Stimulated activated CD4-positive, alpha-beta T cell treated with anti-CD3 and anti-CD28 coated beads, Interleukin-1b, Interleukin-23, amount 100 ng/mL, for 48 hours (primary cell): ENCODE results near the gene ULK3.

Source experiments
- DNase-seq: peaks from one replicate; pipeline ENCODE4 v3.0.0-alpha.2; 2020

The ULK3 gene

DNA sequence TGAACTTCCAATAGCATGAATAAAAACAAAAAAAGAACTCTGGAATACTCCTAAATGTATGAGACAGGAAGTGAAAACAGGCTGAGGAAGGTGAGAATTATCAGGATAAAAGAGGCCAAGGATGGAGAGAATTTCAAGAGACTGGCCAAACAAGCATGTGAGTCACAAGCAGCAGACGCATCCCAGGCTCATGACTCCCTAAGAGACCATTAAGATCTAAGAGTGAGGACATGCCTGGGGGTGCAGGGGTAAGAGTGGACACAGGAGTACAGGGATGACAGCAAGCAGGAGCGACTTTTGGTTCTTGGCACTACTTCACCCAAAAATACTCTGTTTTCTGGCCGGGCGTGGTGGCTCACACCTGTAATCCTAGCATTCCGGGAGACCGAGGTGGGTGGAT lies 23.1 kb upstream of the ULK3 start:
- DNase-seq: no peak

DNA sequence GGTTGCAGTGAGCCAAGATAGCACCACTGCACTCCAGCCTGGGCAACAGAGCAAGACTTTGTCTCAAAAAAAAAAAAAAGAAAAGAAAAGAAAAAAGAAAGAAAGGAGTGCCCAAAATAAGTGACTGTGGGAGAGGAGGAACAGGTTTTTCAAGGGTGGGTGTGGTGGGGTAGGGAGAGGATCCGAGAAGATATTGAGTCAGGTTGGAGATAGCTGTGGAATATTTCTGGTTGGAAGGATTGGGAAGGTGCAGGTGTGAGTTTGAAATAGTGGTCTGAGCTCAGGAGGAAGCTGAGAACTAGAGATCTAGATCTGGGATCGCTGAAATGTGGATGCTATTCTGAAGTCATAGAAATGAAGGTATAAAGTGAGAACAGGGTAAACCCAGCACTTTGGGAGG lies 22.4 kb upstream of the ULK3 start:
- DNase-seq: no peak

DNA sequence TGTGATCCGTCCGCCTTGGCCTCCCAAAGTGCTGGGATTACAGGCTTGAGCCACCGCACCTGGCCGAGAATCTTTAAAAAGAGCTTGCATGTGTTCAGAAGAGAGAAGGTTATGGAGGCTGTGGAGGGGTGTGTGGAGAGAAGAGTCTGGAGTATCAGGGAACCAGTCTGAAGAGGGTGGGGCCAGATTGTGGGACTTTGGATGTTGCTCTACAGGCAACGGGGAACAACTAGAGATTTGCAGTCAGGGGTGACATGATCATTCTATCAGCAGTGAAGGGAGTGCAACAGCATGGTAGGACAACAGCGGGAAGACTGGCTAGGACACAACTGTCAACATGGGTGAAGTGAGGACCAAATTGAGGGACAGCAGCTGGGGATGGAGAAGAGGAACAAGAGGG lies 21.3 kb upstream of the ULK3 start:
- no peak for DNase-seq

DNA sequence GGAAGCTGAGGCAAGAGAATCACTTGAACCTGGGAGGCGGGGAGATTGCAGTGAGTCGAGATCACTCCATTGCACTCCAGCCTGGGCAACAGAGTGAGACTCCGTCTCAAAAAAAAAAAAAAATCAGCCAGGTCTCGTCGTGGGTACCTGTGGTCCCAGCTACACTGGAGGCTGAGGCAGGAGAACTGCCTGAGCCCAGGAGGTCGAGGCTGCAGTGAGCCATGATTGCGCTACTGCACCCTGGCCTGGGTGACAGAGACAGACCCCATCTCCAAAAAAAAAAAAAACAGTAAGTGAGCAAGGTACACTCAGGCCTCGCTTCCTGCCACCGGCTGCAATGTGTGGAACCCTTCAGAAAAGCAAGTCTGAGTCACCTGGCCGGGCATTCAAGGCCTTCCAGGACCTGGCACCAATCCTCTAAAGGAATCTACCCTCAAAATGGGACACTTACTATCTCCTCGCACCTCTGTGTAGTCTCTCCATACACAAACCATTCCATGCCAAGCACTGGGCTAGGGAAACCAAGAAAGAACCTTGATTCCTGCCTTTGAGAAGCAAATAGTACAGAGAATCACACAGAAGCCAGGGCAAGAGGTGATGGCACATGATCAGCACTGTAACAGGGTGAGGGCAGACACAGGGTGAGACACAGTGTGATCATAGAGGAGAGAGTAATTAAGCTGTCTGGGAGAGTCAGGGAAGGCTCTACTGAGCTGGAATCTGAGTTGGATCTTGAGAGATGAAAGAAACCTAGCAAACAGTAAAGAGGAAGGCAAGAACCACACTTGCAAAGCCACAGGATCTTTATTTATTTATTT lies 20.5 kb upstream of the ULK3 start:
- DNase-seq: no peak

DNA sequence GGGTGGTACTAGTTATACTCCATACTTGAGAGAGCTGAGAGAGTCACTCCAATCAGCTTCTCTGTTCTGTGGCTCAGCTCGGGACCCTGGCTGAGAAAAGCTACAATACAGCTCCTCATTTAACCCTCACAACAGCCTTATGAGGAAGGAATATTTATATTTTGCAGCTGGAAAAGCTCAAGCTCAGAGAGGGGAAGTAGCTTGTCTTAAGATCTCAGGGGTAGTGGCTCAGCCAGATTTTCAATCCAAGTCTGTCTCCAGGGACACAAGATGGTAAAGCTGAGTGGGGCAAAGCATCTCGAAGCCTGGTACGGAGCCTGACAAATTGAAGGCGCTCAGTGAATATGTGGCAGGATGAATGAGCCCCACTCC lies 15.4 kb upstream of the ULK3 start:
- no peak for DNase-seq

DNA sequence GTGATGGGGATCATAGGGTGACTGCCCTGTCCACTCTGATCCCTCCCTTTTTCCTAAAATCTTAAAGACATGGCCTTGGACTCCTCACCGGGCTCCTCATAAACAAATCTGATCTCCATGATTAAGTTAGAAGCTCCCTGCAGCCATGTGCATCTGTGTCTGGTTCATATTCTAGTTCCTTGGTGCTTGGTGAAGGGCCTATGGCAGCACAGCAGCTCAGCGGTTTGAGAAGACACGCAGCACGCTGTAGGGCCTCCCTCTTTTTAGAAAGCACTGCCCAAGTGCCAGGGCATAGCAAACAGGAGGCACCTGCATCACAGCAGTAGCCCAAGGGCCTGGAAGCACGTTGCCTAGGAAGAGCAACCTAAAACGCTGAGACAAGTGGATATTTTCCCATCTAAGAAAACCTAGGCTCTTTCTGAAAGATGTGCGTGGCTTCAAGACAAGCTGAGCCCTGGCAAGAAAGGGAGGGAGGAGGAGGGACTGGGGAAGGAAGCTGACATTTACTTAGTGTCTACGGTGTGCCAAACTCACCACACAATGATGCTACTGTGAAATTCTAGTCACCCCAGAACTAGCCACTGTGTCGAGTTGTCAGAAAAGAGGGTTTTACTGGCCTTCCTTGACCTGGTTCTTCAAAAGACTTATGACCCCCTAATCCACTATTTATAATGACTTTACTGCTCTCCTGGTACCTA lies 14.9 kb upstream of the ULK3 start:
- no peak for DNase-seq

DNA sequence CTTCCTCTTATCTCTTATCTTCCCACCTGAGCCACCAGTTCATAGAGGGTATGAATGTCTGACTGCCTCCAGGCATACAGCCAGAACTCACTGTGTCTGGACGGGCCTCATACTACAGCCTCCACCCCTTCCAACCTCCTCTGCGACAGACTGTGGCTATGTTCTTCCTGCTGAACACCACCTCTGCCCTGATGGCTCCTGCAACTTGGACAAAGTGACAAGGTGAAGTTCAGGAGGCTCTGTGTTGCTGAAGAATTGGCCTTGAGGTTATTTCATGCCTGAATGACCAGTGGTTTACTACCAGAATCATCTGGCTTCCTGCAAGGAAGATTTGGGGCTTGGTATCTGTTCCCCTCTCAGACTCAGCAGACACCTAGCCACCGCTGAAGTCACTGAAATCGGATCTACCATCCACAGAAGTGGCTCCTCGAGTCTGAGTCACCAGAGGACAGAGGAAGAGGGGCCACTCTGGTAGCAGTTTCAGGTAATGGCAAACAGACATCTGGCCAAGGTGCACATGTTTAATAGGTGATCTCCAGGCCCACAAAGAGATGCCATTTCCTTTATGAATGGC lies 14.2 kb upstream of the ULK3 start:
- no peak for DNase-seq

DNA sequence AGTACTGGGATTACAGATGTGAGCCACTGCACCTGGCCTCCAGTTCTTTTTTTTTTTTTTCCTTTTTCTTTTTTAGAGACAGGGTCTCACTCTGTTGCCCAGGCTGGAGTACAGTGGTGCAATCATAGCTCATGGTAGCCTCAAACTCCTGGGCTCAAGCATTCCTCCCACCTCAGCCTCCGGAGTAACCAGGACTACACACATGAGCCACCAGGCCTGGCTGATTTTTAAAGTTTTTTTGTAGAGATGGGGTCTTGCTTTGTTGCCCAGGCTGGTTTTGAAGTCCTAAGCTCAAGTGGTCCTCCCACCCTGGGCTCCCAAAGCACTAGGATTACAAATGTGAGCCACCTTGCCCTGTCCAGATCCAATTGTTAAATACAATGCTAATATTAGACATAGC lies 13.6 kb upstream of the ULK3 start:
- DNase-seq: no peak

DNA sequence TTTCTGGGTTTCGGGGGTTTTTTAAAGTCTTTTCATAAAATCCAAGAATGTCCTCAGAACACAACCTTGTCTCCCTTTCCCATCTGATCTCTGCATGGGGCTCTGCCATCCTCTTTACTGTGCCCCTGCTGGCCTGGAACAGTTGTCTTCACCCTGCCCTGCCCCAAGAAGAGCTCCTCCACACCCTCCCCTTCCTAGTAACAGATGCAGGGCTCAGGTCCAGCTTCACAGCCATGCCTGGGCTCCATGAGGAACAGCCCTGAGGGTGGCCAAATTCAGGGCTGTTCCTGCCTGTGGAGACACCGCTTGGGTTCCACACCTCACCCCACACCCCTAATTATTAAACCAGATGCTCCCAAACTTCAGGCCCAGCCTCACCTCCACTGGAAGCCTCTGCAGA lies 12.9 kb upstream of the ULK3 start:
- DNase-seq: no peak

DNA sequence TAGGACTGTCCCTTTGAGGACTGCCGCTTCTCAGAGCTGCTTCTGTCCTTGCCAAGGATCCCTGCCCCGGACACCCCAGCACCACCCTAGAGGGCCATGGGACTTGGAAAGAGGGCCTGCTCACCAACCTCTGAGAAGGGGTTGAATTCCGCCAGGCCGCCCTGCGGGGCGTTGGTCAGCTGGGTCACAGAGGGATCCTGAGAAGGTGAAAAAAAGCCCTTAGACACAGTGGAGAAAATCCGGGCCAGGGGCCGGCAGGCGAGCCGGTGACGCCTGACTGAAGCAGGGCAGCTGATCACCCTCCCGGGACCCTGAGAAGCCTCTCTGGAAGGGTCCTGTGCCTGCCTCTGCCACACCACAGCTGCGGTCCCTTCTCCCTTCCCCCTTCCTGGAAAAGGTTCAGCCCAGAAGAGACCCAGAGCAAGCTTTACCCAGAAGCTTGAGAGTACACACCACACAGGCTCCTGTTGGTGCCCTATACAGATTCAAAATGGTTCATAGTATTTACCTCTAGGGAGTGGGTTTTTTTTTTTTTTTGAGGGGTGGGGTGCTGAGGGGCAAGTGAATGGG lies 11.6 kb upstream of the ULK3 start:
- DNase-seq: no peak

DNA sequence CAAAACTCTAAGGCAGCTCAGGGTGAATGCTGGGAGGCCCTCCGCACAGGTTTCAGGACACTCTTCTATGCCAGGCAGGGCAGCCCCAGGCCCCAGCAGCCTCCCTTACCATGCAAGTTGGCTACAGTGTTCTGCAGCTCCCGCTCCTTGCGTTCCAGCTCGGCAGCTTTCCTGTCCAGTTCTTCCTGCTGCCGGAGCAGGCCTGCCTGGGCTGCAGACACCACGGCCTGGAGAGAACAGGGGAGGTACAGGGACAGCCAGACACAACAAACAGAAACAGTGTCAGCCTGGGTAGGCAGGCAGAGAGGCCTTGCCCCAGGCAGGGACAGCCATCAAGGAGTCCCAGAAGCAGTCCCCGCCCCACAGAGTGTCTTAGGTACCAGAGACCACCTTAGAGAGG lies 9.0 kb upstream of the ULK3 start:
- DNase-seq: no peak

DNA sequence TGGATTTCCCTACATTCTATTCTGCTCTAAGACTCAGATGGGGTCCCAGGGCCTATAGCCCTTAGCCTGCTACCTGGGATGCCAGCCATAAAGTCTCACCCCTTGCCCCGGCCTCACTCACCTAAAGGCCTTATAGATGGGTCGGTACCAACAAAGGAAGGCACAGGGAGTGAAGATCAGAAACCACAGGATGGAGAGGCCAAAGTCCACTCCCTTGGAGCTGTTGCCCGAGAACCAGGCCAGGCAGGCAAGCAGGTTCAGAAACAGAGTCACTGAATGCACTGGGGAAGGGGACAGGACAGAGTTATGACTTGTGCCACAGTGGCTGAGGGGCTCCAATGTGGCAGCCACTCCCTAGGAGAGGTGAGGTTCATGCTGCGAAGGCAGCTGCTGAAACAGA lies 7.4 kb upstream of the ULK3 start:
- no peak for DNase-seq

DNA sequence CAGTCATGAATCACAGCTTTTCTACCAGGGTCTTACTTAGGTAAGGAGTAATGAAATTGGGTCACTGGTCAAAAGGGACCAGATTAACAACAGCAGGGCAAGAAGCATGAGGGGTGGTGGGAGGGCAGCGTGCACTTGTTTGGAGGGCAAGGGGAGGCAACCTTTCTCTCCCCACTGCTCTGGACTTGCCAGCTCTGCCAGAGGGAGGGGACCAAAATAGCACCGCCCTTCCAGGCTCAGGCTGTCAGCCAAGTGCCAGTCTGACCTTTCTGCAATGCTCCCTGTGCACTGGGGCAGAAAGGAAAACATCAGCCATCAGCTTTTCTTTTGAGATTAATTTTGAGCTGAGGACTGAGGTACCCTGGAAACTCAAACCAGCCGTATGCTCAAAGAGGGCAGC lies 4.5 kb upstream of the ULK3 start:
- DNase-seq: no peak

DNA sequence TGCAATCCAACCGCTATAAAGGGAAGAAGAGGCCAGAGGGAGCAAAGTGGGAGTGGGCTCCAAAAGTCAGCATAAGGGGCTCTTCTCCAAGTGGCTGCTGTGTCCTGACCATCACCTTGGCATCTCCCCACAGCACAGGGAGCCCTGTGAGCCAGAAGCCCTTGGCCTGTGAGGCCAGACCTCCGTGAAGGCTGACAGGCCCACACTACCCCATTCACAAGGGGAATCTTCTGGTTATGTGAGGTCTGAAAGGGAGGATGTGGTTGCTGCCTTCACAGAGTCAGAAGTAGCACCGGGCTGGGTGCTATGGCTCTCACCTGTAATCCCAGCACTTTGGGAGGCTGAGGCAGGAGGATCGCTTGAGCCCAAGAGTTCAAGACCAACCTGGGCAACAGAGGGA lies 2.6 kb upstream of the ULK3 start:
- DNase-seq: no peak

DNA sequence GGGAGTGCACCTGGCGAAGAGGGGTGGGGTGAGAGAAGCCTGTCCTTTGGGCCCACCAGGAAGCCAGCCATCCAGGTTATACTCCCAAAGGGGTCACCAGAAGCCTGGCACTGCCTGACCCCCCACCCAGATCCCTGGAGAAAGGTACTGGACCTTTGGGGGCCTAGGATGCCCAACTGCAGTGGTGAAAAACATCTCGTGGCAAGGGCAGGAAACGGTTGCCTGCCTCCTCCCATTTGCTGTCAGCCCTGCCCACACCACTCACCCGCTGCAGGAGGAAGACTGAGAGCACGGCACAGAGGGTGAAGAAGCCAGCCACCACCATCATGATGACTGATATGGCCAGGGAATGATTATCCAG lies 2.2 kb upstream of the ULK3 start:
- peak; percentile 59 for DNase-seq

DNA sequence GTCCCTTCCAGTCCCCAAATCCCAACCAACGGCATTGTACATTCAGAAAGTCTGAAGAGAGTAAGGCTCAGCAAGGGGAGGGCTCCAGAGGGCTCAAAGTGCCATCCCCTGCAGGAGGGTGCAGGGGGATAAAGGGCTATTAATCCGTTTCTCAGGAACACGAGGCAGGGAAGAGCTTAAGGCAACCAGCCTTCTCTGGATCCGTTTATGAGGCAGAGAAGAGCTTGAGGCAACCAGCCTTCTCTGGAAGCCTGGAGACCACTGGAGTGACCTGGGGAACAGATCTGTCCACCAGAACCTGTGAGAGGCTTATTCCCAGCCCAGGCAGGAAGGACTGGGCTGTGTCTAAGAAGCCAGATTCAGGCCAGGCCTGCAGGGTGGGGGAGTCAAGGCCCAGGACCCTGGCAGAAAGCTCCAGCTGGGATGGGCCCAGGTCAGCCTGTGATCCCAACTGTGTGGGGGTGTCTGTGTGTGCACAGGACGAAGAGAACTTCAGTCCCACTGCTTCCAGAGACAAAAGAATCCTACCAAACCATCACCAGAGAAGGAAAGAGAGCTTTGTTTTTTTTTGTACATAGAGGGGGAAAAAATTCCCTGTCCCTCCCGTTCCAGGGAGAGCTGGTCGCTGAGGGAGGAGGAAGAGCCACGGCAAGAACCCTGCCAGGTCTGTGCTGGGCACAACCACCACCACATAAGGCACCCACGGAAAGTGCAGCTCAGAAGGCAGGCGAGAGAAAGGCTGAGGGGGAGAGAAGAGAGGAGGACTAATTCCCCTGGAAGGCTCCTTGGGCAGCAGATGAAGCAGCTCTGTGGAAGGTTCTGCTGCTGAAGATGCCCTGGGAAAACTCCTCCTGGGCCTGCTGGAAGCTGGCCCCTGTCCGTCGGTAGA lies 1.6 kb upstream of the ULK3 start:
- no peak for DNase-seq

DNA sequence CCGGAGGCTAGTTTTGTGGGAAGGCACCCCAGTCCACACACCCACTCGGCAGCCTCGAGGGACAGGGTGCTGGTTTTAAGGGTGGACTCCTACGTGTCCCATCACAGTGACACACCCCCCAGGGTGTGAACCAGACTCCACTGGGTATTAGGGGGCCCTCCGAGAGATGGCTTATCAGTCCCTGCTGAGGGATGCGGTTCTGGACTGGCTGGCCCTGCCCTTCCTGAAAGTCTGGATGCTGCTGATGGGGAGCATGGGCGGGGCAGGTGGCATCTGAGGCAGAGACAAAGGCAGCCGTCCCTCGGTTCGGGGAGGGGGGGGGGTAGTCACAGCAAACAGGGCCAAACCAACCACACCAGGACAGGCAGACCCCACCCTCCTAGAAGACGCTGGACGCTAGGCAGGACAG lies 939 bp upstream of the ULK3 start:
- DNase-seq: no peak

DNA sequence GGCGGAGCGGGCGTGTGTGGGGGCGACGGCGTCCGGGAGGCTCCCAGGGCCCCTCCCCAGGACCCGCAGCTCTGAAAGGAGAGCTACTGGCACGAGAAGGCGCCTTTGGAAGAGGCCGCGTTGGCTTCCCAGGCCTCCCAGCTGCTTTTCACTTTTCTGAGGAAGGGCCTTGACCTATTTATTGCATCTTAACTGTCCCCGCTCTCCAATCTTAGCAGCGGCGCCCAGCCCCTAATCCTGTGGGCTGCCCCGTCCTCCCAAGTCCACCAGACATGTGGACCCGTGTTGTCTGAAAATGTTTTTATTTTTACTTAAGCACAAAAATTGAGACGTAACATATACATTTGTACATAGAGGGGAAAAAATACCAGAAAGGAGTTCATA lies 481 bp upstream of the ULK3 start:
- no peak for DNase-seq

DNA sequence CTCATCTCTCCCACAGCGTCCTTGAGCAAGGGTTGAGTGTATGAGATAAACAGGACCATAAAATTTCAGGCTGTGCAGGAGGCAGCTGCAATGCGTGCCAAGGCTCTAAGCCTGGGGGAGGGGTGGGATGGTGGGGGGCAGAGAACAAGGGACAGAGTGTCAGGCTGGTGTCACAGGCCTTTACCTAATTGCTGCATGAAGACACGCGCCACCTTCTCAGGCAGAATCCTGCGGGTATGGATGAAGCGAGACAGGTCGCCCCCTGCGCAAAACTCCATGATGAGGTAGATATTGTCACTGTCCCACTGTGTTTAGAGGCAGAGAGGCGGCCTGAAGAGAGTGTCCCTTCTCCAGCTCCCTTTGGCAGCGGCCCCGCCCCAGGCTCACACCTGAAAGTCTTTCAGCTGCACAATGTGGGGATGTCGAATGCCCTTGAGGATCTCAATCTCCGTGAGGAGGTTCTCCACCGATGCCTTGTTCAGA lies 1.0 kb downstream of the ULK3 start:
- DNase-seq: no peak

DNA sequence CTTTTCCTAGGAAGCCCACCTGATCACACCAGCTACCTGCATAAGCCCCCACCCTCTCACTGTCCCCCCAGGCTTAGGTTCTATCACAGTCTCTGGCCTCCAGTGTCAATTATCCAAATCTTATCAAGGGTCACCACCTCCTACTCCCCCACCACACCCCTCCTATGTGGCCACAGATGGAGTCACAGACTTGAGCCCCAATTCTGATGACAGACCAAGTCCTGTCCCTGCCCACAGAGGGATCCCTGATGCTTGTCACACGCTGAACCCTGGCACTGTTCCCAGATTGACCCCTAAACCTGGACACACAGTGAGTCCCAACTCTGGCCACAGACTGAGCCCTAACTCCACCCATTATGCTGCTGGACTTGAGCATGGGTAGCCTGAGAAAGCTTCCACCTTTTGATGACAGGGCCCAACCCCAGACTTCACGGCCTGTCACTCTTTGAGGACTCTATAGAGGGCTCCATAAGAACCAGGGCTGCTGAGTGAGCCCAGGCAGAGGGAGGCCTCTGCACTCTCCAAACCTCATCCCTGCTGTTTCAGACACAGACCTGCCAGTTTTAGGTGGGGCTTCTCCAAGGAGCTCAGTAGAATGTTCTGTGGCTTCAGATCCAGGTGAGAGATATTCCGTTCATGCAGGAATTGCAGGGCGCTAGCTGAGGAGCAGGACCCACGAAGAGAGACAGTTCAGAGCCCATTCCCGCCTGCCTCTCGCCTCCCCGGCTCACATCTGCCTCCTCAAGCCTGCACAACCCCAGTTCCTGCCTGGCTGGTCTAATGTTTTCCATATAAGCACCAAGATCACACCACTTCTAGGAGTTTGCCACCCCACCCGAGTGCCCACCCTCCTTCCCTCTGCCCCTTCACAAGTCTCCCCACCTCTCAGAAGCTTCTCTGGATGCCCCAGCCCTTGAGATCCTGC lies 1.8 kb downstream of the ULK3 start:
- no peak for DNase-seq

DNA sequence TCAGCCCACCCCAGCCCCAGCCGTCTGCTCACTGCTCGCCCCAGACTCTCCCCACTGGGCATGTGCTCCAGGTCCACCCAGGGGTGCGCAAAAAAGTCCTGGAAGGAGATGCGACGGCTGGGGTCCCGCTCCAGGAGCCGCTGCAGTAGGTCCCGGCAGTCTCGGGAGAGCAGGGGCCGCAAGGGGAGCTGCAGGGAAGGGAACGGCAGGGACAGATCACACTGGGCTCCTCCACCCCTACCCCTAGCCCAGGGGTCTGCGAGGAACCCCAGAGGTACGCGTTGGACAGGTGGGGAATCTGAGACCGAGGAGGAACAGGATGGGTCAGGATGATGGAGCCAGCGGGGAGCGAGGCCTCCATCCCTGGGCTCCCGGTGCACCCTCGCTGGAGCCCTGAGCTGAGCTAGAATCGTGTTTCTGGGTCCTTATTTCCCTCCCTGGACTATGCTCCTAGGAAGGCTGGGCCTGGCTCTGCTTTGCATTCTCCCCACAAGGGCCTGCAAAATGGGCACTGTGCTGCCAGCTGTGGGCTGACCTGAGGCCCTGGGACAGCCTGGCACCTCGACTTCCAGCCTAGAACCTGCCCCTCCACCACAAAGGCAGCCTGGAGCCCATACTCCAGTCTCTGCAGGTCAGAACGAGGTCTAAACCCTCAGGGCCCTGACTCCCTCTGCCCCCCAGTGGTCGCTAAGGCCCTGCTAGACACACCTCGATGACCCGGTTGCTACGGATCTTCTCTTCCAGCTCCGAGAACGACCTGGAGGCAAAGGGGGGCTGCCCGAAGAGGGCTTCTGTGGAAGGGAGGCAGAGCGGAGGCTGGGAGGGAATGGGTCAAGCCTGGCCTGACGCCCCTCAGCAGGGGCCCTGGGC lies 3.2 kb downstream of the ULK3 start:
- no peak for DNase-seq
